Testis (tissue), 2 donors: ENCODE results near the gene ABHD17B.

ENCODE experiments used
- CTCF ChIP-seq, 3 experiments: fragments of 450-650 bp in 2 of 3; fragments of 200-600 bp in 1 of 3; sonication (generic) in 1 of 3; IDR thresholded peaks; one replicate each; pipeline ENCODE4 v1.5.1; 2016 to 2019; ENCODE audit warnings: antibody characterized with exemption in 3 of 3, mild to moderate bottlenecking in 2 of 3, moderate library complexity in 1 of 3
- POLR2A ChIP-seq: fragments of 450-650 bp; IDR thresholded peaks from one replicate; pipeline ENCODE4 v1.6.1; 2017; ENCODE audit warnings: antibody characterized with exemption, mild to moderate bottlenecking, moderate library complexity

GRCh38 chr9:71820403-71820921, 90.5 kb downstream of the ABHD17B start:
- TF ChIP-seq POLR2A (no peak), CTCF (IDR thresholded peaks at IDR 0.05) (no peak)
